A375 (cell line): ENCODE measurements around the gene GZF1. TPM values are rescaled to one million over a fixed set of nuclear protein-coding genes. Genes with fewer than 3 reads are reported as not detected.

ENCODE experiments used
- small RNA-seq: library from RNA; depleted of rRNA; stranded (forward); fragments of <200 nt; gene quantifications from one replicate; pipeline ENCODE3, GENCODE V24; 2014
- total RNA-seq: library from RNA; depleted of rRNA; stranded (reverse); fragments of >200 nt; shearing (Covaris generic); gene quantifications from 2 replicates; pipeline ENCODE4 v1.2.3, GENCODE V29; 2014; rRNA removed

Gene GZF1
- total RNA-seq, result 12.4 and 16.4 TPM in 2 replicates

GRCh38 chr20:23361476-23362391, at the start of gene GZF1:
Gene GZF1 (plus strand): TSS chr20:23362182. CDS start chr20:23364384, 2,202 bp downstream.

GRCh38 chr20:23350196-23350903, 11.6 kb upstream of the GZF1 start, which contains the start of gene NXT1:
Gene NXT1 (plus strand): TSS chr20:23350791. CDS start chr20:23354042, 3,251 bp downstream.

GRCh38 chr20:23420943-23421931, 59.3 kb downstream of the GZF1 start, which contains the start of gene NAPB:
Gene NAPB (minus strand): TSS chr20:23421488. CDS start chr20:23421402, 86 bp downstream.

Small RNA genes within 50 kb of the gene (small RNA-seq; reads per million reads assigned to genes)
- not detected for gene RNA5SP479

Other genes starting within 250 kb of the GZF1 start
- gene NXT1, start 11.4 kb upstream of the GZF1 start, total RNA-seq, result 69.4 and 73.5 TPM in 2 replicates
- 2.4 and 3.3 TPM in 2 replicates for gene NAPB, start 59.3 kb downstream of the GZF1 start, total RNA-seq
- not detected in 2 replicates for gene CSTL1, start 77.5 kb downstream of the GZF1 start, total RNA-seq
- not detected in 2 replicates for gene CST11, start 90.7 kb downstream of the GZF1 start, total RNA-seq
- not detected in 2 replicates for gene CST8, start 128.9 kb downstream of the GZF1 start, total RNA-seq
- gene CST9L, start 206.3 kb downstream of the GZF1 start, total RNA-seq, result not detected in 2 replicates
- not detected in 2 replicates for gene CST9, start 243.7 kb downstream of the GZF1 start, total RNA-seq